HepG2 (cell line): ENCODE data around the gene MOK. TPM values are rescaled to one million over a fixed set of nuclear protein-coding genes. Genes with fewer than 3 reads are reported as not detected.

Experiments used
- ETS1 ChIP-seq: sonication (generic); formaldehyde crosslinking; IDR thresholded peaks from 2 replicates; pipeline ENCODE4 v1.4.0; 2020; ENCODE audit warnings: missing genetic modification reagents
- FOXM1 ChIP-seq: sonication (generic); formaldehyde crosslinking; IDR thresholded peaks from 2 replicates; pipeline ENCODE4 v1.5.0; 2020; ENCODE audit warnings: missing genetic modification reagents
- KIAA2018 ChIP-seq: sonication (generic); formaldehyde crosslinking; IDR thresholded peaks from 2 replicates; pipeline ENCODE4 v1.5.0; 2020; ENCODE audit warnings: mild to moderate bottlenecking, missing genetic modification reagents, borderline replicate concordance
- MBNL3 ChIP-seq: fragments of 250-450 bp; sonication (Bioruptor Pico); conservative IDR thresholded peaks from 2 replicates; pipeline ENCODE4 v1.8.0; 2022; ENCODE audit warnings: mild to moderate bottlenecking, inconsistent platforms
- MTA1 ChIP-seq: sonication (generic); formaldehyde crosslinking; IDR thresholded peaks from 2 replicates; pipeline ENCODE4 v1.4.0; 2020; ENCODE audit warnings: missing genetic modification reagents, mild to moderate bottlenecking, borderline replicate concordance
- NCOR1 ChIP-seq: fragments of 200-600 bp; sonication (generic); IDR thresholded peaks from 2 replicates; pipeline ENCODE4 v1.7.0; 2017; ENCODE audit warnings: antibody characterized with exemption, low read length, borderline replicate concordance
- NR2F1 ChIP-seq, 2 experiments: fragments of 450-650 bp in 1 of 2; formaldehyde crosslinking in 1 of 2; IDR thresholded peaks; 2 replicates each; pipeline versions ENCODE4 v1.5.0 to v1.6.1; 2016 to 2020; ENCODE audit warnings: mild to moderate bottlenecking in 1 of 2, missing compliant biosample characterization in 1 of 2, missing genetic modification reagents in 1 of 2, moderate library complexity in 1 of 2
- PPARG ChIP-seq: conservative IDR thresholded peaks from 2 replicates; pipeline ENCODE4 v1.6.1; 2016; ENCODE audit warnings: missing biosample characterization, missing genetic modification reagents
- WIZ ChIP-seq: sonication (generic); formaldehyde crosslinking; IDR thresholded peaks from 2 replicates; pipeline ENCODE4 v1.5.1; 2020; ENCODE audit warnings: mild to moderate bottlenecking, missing genetic modification reagents
- YEATS4 ChIP-seq: sonication (generic); formaldehyde crosslinking; IDR thresholded peaks from 2 replicates; pipeline ENCODE4 v1.4.0; 2020; ENCODE audit warnings: missing genetic modification reagents, borderline replicate concordance
- ZC3H4 ChIP-seq: sonication (generic); formaldehyde crosslinking; IDR thresholded peaks from 2 replicates; pipeline ENCODE4 v1.4.0; 2020; ENCODE audit warnings: missing genetic modification reagents, borderline replicate concordance
- ZNF138 ChIP-seq: sonication (generic); formaldehyde crosslinking; IDR thresholded peaks from 2 replicates; pipeline ENCODE4 v1.5.0; 2020; ENCODE audit warnings: mild to moderate bottlenecking, low read depth, missing genetic modification reagents
- ZNF281 ChIP-seq: sonication (generic); formaldehyde crosslinking; IDR thresholded peaks from 2 replicates; pipeline ENCODE4 v1.4.0; 2020; ENCODE audit warnings: missing genetic modification reagents, borderline replicate concordance
- ZNF552 ChIP-seq: sonication (generic); formaldehyde crosslinking; IDR thresholded peaks from 2 replicates; pipeline ENCODE4 v1.9.0; 2022; ENCODE audit warnings: missing genetic modification reagents, mild to moderate bottlenecking, borderline replicate concordance
- ZNF556 ChIP-seq: sonication (generic); formaldehyde crosslinking; IDR thresholded peaks from 2 replicates; pipeline ENCODE4 v1.4.0; 2020; ENCODE audit warnings: mild to moderate bottlenecking, missing genetic modification reagents, borderline replicate concordance
- ZNF788 ChIP-seq: sonication (generic); formaldehyde crosslinking; IDR thresholded peaks from 2 replicates; pipeline ENCODE4 v1.5.0; 2020; ENCODE audit warnings: mild to moderate bottlenecking, missing genetic modification reagents, borderline replicate concordance
- polyA plus RNA-seq, 8 experiments: library from polyadenylated mRNA; depleted of rRNA in 3 of 8; stranded (reverse) in 7 of 8; unstranded in 1 of 8; fragments of >200 nt; fragmentation: Illumina TruSeq in 4 of 8; extraction: Trizol in 4 of 8; gene quantifications; 2 replicates each; pipeline versions ENCODE4 v1.2.1 to v1.2.3, GENCODE V29; 2011 to 2016; ENCODE audit warnings: low read depth in 4 of 8, missing spikeins in 1 of 8, mixed read lengths in 1 of 8; ENCODE audit not compliant: insufficient read depth in 1 of 8
- total RNA-seq, 5 experiments: library from RNA; depleted of rRNA; stranded (reverse); fragments of >200 nt; fragmentation: Illumina TruSeq; extraction: Trizol; gene quantifications; 2 replicates each; pipeline ENCODE4 v1.2.3, GENCODE V29; 2016; ENCODE audit warnings: low read depth in 1 of 5

The MOK gene
- total and polyA plus RNA-seq, 2 of the 13 experiments (the other 11 are each of a cell fraction or from before 2014, with no cell fraction given) = 15.3 to 16.9 TPM

- TF ChIP-seq ZNF281 (CRISPR knock-in tag) = 0 out of 2 replicates have a peak, but pooled peaks have one; percentile 24
- TF ChIP-seq NR2F1 (CRISPR knock-in tag; IDR thresholded peaks at IDR 0.05) = peak in 1 of 2 experiments; percentile 73; a peak in 2 of 4 replicates
- 0 out of 2 replicates have a peak, but pooled peaks have one; percentile 24 for TF ChIP-seq ZNF552 (CRISPR knock-in tag)
- TF ChIP-seq ETS1 (CRISPR knock-in tag) = no peak; the same call in 1 of the 2 replicates
- peak; percentile 77; the same call in 1 of the 2 replicates for TF ChIP-seq ZNF788
- no peak for TF ChIP-seq KIAA2018 (CRISPR knock-in tag)
- TF ChIP-seq ZC3H4 = peak; percentile 77; the same call in 1 of the 2 replicates
- no peak for TF ChIP-seq FOXM1 (CRISPR knock-in tag)
- TF ChIP-seq NCOR1 = peak; percentile 91
- TF ChIP-seq WIZ (CRISPR knock-in tag) = no peak
- peak; percentile 11; the same call in 1 of the 2 replicates for TF ChIP-seq PPARG (CRISPR knock-in tag)
- TF ChIP-seq YEATS4 = peak; percentile 15; the same call in 1 of the 2 replicates
- TF ChIP-seq MBNL3 = no peak
- TF ChIP-seq MTA1 (CRISPR knock-in tag) = peak; percentile 91
- TF ChIP-seq ZNF556 (CRISPR knock-in tag) = peak; percentile 66; the same call in 1 of the 2 replicates
- 0 out of 2 replicates have a peak, but pooled peaks have one; percentile 44 for TF ChIP-seq ZNF138 (CRISPR knock-in tag)
Observed at GRCh38 chr14:102320671-102321455, 15.9 kb upstream of the MOK start (continued).
